ENCODE results near the gene CD276.

DNA sequence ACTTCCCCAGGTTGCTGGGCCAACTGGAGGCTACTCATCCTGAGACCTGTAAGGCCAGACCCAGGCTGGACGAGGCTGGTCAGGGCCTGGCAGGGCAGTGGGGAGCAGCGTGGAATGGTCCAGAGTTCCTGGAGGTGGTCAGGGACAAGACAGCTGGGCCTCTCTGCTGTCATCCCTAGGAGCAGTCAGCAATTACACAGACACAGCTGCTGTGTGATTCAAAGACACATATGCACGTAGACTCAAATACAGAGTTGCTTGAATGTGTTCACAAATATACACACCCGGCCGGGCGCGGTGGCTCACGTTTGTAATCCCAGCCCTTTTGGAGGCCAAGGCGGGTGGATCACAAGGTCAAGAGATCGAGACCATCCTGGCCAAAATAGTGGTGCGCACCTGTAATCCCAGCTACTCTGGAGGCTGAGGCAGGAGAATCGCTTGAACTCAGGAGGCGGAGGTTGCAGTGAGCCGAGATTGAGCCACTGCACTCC lies 1.5 kb upstream of the CD276 start:
- TF ChIP-seq, protein P1, sequence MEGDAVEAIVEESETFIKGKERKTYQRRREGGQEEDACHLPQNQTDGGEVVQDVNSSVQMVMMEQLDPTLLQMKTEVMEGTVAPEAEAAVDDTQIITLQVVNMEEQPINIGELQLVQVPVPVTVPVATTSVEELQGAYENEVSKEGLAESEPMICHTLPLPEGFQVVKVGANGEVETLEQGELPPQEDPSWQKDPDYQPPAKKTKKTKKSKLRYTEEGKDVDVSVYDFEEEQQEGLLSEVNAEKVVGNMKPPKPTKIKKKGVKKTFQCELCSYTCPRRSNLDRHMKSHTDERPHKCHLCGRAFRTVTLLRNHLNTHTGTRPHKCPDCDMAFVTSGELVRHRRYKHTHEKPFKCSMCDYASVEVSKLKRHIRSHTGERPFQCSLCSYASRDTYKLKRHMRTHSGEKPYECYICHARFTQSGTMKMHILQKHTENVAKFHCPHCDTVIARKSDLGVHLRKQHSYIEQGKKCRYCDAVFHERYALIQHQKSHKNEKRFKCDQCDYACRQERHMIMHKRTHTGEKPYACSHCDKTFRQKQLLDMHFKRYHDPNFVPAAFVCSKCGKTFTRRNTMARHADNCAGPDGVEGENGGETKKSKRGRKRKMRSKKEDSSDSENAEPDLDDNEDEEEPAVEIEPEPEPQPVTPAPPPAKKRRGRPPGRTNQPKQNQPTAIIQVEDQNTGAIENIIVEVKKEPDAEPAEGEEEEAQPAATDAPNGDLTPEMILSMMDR (IDR thresholded peaks at IDR 0.05; ENCODE audit: low read depth, low read length), result no peak
- no peak for TF ChIP-seq EZH2phosphoT487 (IDR thresholded peaks at IDR 0.05; ENCODE audit: low read depth)
